Heart left ventricle (tissue), 16 donors: ENCODE results near the gene CBLC. TPM values are rescaled to one million over a fixed set of nuclear protein-coding genes. Genes with fewer than 3 reads are reported as not detected.
"Not testable (repeated sequence)": the region's sequence is repeated elsewhere in the genome, so short reads cannot be mapped to it uniquely, and the experiment has no call there.

ENCODE experiments used
- ATAC-seq, 4 donors: fragments of 200-7000 bp; cut with Tn5 transposase; one replicate each; pipeline ENCODE4 v1.9.1; 2020 to 2022; ENCODE audit warnings: moderate library complexity in 4 of 4, mild to moderate bottlenecking in 3 of 4, moderate number of reproducible peaks in 1 of 4
- DNase-seq, 5 donors: peaks; one replicate each; pipeline ENCODE4 v3.0.0-alpha.2; 2020
- H3K27ac ChIP-seq, 12 donors: fragments of 200-600 bp; sonication (generic) in 4 of 12; one replicate each; pipeline versions ENCODE4 v1.5.0 to v1.8.0; 2016 to 2022; ENCODE audit warnings: mild to moderate bottlenecking in 2 of 12
- H3K27me3 ChIP-seq, 9 donors: fragments of 200-600 bp; sonication (generic) in 2 of 9; one replicate each; pipeline versions ENCODE4 v1.5.1 to v1.8.0; 2016 to 2022; ENCODE audit warnings: mild to moderate bottlenecking in 3 of 9
- H3K36me3 ChIP-seq, 9 donors: fragments of 200-600 bp; sonication (generic) in 2 of 9; one replicate each; pipeline versions ENCODE4 v1.5.0 to v1.8.0; 2018 to 2022; ENCODE audit warnings: mild to moderate bottlenecking in 2 of 9
- H3K4me1 ChIP-seq, 12 donors: fragments of 200-600 bp; sonication (generic) in 4 of 12; one replicate each; pipeline versions ENCODE4 v1.5.0 to v1.8.0; 2016 to 2022; ENCODE audit warnings: mild to moderate bottlenecking in 3 of 12
- H3K4me3 ChIP-seq, 12 donors: fragments of 200-600 bp; sonication (generic) in 4 of 12; one replicate each; pipeline versions ENCODE4 v1.5.0 to v1.8.0; 2017 to 2022; ENCODE audit warnings: mild to moderate bottlenecking in 9 of 12, moderate library complexity in 4 of 12
- H3K9me3 ChIP-seq, 12 donors: fragments of 200-600 bp; sonication (generic) in 4 of 12; one replicate each; pipeline versions ENCODE4 v1.5.0 to v1.8.0; 2016 to 2022; ENCODE audit warnings: mild to moderate bottlenecking in 1 of 12
- CTCF ChIP-seq, 12 donors: fragments of 200-600 bp; sonication (generic) in 4 of 12; IDR thresholded peaks; one replicate each; pipeline versions ENCODE4 v1.5.0 to v1.8.0; 2018 to 2022; ENCODE audit warnings: antibody characterized with exemption in 12 of 12, mild to moderate bottlenecking in 5 of 12
- POLR2A ChIP-seq, 2 donors: fragments of 450-650 bp; IDR thresholded peaks; one replicate each; pipeline ENCODE4 v1.6.1; 2017; ENCODE audit warnings: antibody characterized with exemption in 2 of 2, mild to moderate bottlenecking in 2 of 2, moderate library complexity in 2 of 2
- WGBS, 4 donors: extraction: QIAGEN DNeasy Blood & Tissue Kit in 2 of 4; methylation state at CpG; one replicate each; pipeline versions ENCODE4 v1.1.5 to v1.1.7; 2013 to 2018; 5-methylcytosine and 5-hydroxymethylcytosine counted together
- intact Hi-C, 10 donors: fragments of 100-400 bp; cut with DNase I; formaldehyde crosslinking; loops; one replicate each; pipeline versions ENCODE4 v1.11.1 to v1.14.2; 2022
- polyA plus RNA-seq, 2 donors: library from polyadenylated mRNA; stranded (reverse); fragments of 200-250 nt; gene quantifications; one replicate each; pipeline ENCODE4 v1.2.3, GENCODE V29; 2013
- total RNA-seq, 9 donors: library from RNA; depleted of rRNA in 2 of 9; stranded (reverse); fragments of >200 nt in 2 of 9; fragmentation: NEBNext Ultra II Directional in 3 of 9; extraction: Animal tissue kit (Norgen Biotek cat#: 25700) in 3 of 9; gene quantifications; one replicate each; pipeline versions ENCODE4 v1.1.0 to v1.2.4, GENCODE V29; 2016 to 2023
- donor health status: ischemic (EF 13 %, LVEDD 7.1; RV severe dilation, severe dysfunction).
- donor health status: healthy with polysubstance abuse.
- donor health status: DM: no; HTN: yes; CAD: no.
- donor health status: DM: no; HTN: no; CAD: no.
- donor health status: ischemic (EF 25% LVEDD 6.9; RV normal size, moderate dysfunction).
- donor health status: ischemic (EF 25% LVEDD 5.7; RV mildly dilated, moderate dysfunction).
- donor health status: healthy.
- donor health status: DM: yes; HTN: yes; CAD: no.
- donor health status: ischemic (EF 35%, LVEDD 5.7; RV mildly dilated, moderate dysfunction).
- donor health status: nonischemic (EF 11% LVEDD 7.7; RV severe dilation, severe dysfunction).
- donor health status: DM: yes; HTN: yes; CAD: no.
- donor health status: PGD.
- donor health status: ischemic (EF 29% LVEDD 5.4; RV normal size, mild dysfunction).
- donor health status: nonischemic (EF 23%, LVEDD 6.1; RV moderate dilation, normal function).

CBLC gene
- total and polyA plus RNA-seq, 11 donors, result 0.04 TPM; not detected in 10

DNA sequence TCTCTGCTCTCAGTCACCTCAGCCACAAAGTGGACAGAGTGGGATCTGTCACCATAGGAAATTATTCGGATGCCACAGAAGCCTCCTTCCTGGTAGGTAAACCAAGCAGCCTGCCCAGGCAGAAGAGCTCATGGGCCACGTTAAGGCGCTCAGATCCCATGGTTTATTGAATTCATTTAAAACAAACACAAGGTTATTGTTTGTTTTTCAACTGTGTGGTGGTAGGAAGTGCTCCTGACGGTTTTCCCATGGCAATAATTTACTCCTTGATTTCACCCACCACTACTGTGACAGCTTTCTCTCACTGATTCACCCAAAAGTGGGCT, 45.6 kb downstream of the CBLC start:
- Histone ChIP-seq H3K27ac (peak overlapping the region in 4 of 12 donors; percentile 84 to 89 (median 87)), H3K36me3 (peaks cover 0 to 11% (median 0%) of the 10 kb centered on the region in 9 donors), H3K9me3 (no peaks in the 10 kb centered on the region), H3K27me3 (no peaks in the 10 kb centered on the region), H3K4me3 (no peak overlapping the region), H3K4me1 (peaks cover 0 to 37% (median 19%) of the 10 kb centered on the region in 12 donors)
- intact Hi-C loops, result no loop called here
- no peak for TF ChIP-seq POLR2A (IDR thresholded peaks at IDR 0.05)
- no peak for TF ChIP-seq CTCF (IDR thresholded peaks at IDR 0.05)
- 40 to 60% (median 47%) methylated on average over 4 of the region's 4 CpGs for WGBS, 4 donors
- ATAC-seq (no peak), DNase-seq (no peak)

DNA sequence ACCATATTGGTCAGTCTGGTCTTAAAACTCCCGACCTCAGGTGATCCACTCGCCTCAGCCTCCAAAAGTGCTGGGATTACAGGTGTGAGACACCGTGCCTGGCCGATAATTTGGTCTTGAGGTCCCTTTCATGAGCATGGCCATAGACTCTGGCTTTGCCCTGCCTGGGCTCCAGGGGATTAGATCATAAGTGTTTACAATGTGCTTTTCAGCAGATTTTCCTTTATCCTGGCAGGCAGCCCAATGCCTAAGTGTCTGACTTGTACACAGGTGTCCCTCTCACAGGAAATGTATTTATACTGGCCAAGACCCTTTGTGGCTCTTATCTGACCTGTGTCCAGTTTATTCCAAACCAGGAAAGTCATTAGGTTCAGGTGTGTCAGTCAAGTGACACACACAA, 47.1 kb downstream of the CBLC start:
- Histone ChIP-seq H3K27me3 (no peaks in the 10 kb centered on the region), H3K4me1 (peaks cover 0 to 37% (median 19%) of the 10 kb centered on the region in 12 donors), H3K36me3 (no peaks in the 10 kb centered on the region), H3K27ac (no peak overlapping the region), H3K9me3 (no peaks in the 10 kb centered on the region), H3K4me3 (no peak overlapping the region)
- ATAC-seq (no peak), DNase-seq (no peak)
- 70 to 92% (median 78%) methylated on average over 4 of the region's 4 CpGs for WGBS, 4 donors
- intact Hi-C loops, result no loop called here
- TF ChIP-seq CTCF (IDR thresholded peaks at IDR 0.05), result no peak
- no peak for TF ChIP-seq POLR2A (IDR thresholded peaks at IDR 0.05)

- ATAC-seq, H3K4me3 ChIP-seq, intact Hi-C loops, H3K36me3 ChIP-seq, H3K4me1 ChIP-seq, H3K27me3 ChIP-seq, H3K9me3 ChIP-seq, DNase-seq, H3K27ac ChIP-seq: not testable (repeated sequence)
- 84 to 91% (median 90%) methylated on average over 6 of the region's 6 CpGs for WGBS, 4 donors
Observed at GRCh38 chr19:44832875-44833274, 55.2 kb downstream of the CBLC start.

GRCh38 chr19:44834399-44834798, 56.7 kb downstream of the CBLC start:
- H3K36me3 ChIP-seq, H3K27ac ChIP-seq, intact Hi-C loops, H3K27me3 ChIP-seq, H3K9me3 ChIP-seq, H3K4me3 ChIP-seq, ATAC-seq, H3K4me1 ChIP-seq, DNase-seq: not testable (repeated sequence)
- 90 to 94% (median 92%) methylated on average over 8 of the region's 8 CpGs for WGBS, 4 donors

GRCh38 chr19:44839276-44839675, 61.6 kb downstream of the CBLC start:
- DNase-seq (no peak), ATAC-seq (no peak)
- Histone ChIP-seq H3K36me3 (no peaks in the 10 kb centered on the region), H3K9me3 (no peaks in the 10 kb centered on the region), H3K4me1 (peaks cover 0 to 6% (median under 1%) of the 10 kb centered on the region in 12 donors), H3K27ac (no peak overlapping the region), H3K4me3 (no peak overlapping the region), H3K27me3 (no peaks in the 10 kb centered on the region)
- intact Hi-C loops, result no loop called here
- TF ChIP-seq CTCF (IDR thresholded peaks at IDR 0.05), result no peak
- 84 to 98% (median 91%) methylated on average over 2 of the region's 2 CpGs for WGBS, 4 donors
